Measurements from ENCODE around the gene P2RX5.

The P2RX5 gene

DNA sequence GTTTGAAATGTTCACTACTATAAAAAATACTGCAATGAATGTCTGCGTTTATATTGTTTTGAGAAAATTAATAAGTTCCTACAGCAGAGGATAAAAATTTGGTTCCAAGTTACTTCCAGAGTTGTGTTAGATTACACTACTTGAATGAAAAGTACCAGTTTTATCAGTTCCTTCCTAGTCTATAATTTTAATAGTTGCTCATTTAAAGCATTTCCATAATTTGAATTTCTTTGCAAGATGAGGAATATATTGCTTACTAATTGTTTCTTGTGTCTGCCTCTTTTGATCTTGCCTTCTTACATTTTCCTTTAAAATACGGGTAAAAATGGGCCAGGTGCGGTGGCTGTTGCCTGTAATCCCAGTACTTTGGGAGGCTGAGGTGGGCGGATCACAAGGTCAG lies 23.4 kb downstream of the P2RX5 start:
- no peak for DNase-seq (ENCODE audit: low read depth)
- H3K4me3 ChIP-seq (ENCODE audit: low read depth, low read length): no peak overlapping the region
- TF ChIP-seq, protein P1, sequence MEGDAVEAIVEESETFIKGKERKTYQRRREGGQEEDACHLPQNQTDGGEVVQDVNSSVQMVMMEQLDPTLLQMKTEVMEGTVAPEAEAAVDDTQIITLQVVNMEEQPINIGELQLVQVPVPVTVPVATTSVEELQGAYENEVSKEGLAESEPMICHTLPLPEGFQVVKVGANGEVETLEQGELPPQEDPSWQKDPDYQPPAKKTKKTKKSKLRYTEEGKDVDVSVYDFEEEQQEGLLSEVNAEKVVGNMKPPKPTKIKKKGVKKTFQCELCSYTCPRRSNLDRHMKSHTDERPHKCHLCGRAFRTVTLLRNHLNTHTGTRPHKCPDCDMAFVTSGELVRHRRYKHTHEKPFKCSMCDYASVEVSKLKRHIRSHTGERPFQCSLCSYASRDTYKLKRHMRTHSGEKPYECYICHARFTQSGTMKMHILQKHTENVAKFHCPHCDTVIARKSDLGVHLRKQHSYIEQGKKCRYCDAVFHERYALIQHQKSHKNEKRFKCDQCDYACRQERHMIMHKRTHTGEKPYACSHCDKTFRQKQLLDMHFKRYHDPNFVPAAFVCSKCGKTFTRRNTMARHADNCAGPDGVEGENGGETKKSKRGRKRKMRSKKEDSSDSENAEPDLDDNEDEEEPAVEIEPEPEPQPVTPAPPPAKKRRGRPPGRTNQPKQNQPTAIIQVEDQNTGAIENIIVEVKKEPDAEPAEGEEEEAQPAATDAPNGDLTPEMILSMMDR (IDR thresholded peaks at IDR 0.05; ENCODE audit: control insufficient read depth, extremely low read depth, insufficient read depth): no peak

DNA sequence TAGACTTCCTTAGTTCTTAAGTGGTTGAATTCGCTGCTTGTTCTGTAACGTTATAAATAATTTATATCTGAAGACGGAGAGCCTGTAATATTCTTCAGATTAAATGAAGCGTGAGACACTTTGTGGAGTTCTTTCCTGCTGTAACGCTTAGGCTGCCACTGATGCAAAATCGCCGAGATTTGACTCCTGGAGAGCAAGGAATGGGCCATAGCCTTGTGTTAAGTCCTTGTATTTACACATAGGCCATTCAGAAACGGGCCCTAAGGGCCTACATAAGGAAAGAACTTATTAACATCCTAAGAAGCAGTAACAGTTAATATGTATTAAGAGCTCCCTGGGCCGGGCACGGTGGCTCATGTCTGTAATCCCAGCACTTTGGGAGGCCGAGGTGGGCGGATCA lies 26.4 kb downstream of the P2RX5 start:
- TF ChIP-seq, protein P1 (IDR thresholded peaks at IDR 0.05; ENCODE audit: control insufficient read depth, extremely low read depth, insufficient read depth): no peak
- no peak for DNase-seq (ENCODE audit: low read depth)
- H3K4me3 ChIP-seq (ENCODE audit: low read depth, low read length): peak overlapping the region; percentile 95

GRCh38 chr17:3669085-3669347 lies 26.9 kb downstream of the P2RX5 start:
- TF ChIP-seq, protein P1 (IDR thresholded peaks at IDR 0.05; ENCODE audit: control insufficient read depth, extremely low read depth, insufficient read depth): no peak
- peak overlapping the region; percentile 95 for H3K4me3 ChIP-seq (ENCODE audit: low read depth, low read length)

DNA sequence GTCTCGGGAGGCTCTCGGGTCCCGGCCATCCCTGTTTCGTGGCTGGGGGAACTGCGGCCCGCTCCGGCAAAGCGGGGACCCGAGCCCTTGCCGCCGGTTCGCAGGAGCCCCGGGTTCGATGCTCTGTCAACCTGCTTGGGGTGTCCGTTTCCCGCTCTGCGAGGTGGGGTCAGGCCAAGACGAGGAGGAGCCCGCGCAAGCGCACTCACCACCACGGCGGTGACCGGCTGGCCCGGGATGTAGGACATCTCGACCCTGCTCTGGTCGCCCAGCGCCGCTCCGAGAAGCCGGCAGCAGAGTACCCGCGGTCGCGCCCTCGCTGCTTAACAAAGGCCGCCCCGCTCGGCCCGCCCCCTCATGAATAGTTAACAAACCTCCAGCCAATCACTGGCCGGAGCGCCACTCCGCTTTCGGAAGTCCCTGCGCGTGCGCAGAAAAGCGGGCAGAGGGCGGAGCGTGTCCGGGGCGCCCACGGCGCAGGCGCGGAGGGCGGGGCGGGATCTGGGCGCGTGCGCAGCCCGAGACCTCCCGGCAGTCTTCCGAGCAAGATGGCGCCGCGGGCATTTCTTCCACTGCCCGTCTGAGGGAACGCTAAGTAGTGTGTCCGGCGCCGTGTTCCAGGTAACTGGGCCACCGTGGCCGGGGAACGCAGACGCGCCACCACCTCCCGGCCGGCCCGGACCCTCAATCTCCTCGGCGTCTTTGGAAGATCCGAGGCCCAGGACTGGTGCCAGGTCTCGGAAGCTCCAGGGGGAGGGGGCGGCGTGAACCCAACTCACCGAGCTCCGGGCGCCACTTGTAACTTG lies 27.5 kb downstream of the P2RX5 start, which contains the start of the genes EMC6 and TAX1BP3:
Gene EMC6, plus strand, starts transcription at position 534 of the 806 bp plus-strand sequence. CDS start 335 bp downstream, outside the sequence.
Gene TAX1BP3, minus strand, starts transcription at position 300 of the 806 bp plus-strand sequence. Its CDS starts 52 bp downstream, at position 248.
- DNase-seq (ENCODE audit: low read depth): peak; percentile 86
- TF ChIP-seq, protein P1 (IDR thresholded peaks at IDR 0.05; ENCODE audit: control insufficient read depth, extremely low read depth, insufficient read depth): no peak
- peak within 1 kb of the TSS; percentile 95 for H3K4me3 ChIP-seq (ENCODE audit: low read depth, low read length)

More at GRCh38 chr17:3669085-3669347, 26.9 kb downstream of the P2RX5 start:
- DNase-seq (ENCODE audit: low read depth): no peak

DNA sequence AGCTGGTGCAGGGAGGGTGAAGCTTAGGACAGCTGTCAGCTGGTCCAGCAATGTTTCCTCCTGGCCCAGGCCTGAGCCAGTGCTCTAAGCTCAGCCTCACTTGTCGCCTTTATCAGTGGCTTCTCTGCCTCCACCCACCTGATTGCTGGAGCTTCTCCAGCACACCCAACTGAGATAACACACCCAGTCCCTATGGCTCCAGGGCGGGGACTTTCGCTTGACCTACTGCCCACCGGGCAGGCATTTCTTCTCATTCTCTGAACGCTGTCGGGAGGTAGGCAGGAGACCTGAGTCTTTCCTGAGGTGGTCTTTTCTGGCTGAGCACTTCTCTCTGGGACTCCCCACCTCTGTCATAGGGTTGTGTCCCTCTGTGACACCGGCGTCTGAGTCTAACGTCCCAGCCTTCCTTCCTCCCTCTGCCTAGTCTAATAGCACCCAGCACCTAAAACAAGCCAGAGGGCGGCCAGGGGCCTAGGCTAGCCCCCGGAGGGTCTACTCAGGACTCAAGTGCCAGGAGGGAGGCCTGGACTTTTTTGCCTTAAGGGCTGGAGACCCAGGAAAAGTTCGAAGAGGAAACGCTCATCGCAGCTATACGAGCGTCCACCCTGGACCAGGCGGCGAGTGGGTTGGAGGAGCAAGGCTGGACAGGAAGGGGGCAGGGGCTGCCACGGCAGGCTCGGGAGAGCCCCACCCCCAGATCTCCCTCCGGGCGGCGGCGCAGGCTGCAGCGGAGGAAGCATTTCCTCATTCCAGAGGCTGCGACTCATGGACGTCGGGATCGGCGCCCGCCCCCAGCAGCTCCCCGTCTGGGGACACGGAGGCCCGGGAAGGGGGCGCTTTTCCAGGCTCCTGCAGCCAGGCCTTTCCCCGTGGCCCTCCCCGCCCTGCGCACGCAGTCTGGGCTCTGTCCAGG lies 28.3 kb downstream of the P2RX5 start:
- TF ChIP-seq, protein P1 (IDR thresholded peaks at IDR 0.05; ENCODE audit: control insufficient read depth, extremely low read depth, insufficient read depth): no peak
- DNase-seq (ENCODE audit: low read depth): peak; percentile 65
- H3K4me3 ChIP-seq (ENCODE audit: low read depth, low read length): peak overlapping the region; percentile 95

DNA sequence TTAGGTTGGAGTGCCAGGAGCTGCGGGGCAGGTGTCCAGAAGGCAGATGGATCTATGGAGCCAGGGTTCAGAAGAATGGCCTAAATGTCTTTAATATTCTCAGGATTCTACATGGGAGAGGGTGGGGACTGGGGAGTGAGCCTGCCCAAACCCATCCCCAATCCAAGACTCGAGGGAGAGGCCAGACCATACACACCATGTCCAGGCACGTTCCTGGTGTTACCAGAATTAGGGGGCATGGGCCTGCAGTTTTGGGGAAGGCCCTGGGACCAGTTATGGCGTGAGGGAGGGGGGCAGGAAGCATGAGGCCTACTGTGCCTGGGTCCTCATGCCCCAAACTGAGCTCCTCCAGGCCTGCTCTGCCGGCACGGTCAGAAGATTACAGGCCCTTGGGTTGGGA lies 29.4 kb downstream of the P2RX5 start:
- DNase-seq (ENCODE audit: low read depth): no peak
- peak overlapping the region; percentile 95 for H3K4me3 ChIP-seq (ENCODE audit: low read depth, low read length)
- TF ChIP-seq, protein P1 (IDR thresholded peaks at IDR 0.05; ENCODE audit: control insufficient read depth, extremely low read depth, insufficient read depth): no peak

Measured in LNCaP clone FGC (cell line).